Fibroblast of skin of left quadriceps (primary cell): ENCODE results near the gene CBX6.

ENCODE experiments used
- DNase-seq, 2 experiments: peaks; one replicate each; pipeline ENCODE4 v3.0.0-alpha.2; 2013; ENCODE audit warnings: low read depth in 2 of 2

The CBX6 gene

GRCh38 chr22:38873469-38874411 is 1.7 kb upstream of the CBX6 start:
- no peak for DNase-seq

GRCh38 chr22:38872831-38873248 is 824 bp upstream of the CBX6 start:
- no peak for DNase-seq

- DNase-seq, result no peak
Measured at GRCh38 chr22:38871360-38872171, 450 bp downstream of the CBX6 start.

- no peak for DNase-seq
Measured at GRCh38 chr22:38870791-38871359, 1.1 kb downstream of the CBX6 start.

GRCh38 chr22:38870312-38870741 is 1.7 kb downstream of the CBX6 start:
- peak; percentile 48 to 55 for DNase-seq

GRCh38 chr22:38869663-38870062 is 2.4 kb downstream of the CBX6 start:
- no peak for DNase-seq

GRCh38 chr22:38868886-38869381 is 3.1 kb downstream of the CBX6 start:
- peak in 1 of 2 experiments; percentile 33 for DNase-seq

GRCh38 chr22:38868286-38868721 is 3.7 kb downstream of the CBX6 start:
- DNase-seq, result no peak

- DNase-seq, result no peak
Measured at GRCh38 chr22:38867471-38868285, 4.3 kb downstream of the CBX6 start.

GRCh38 chr22:38867124-38867455 is 4.9 kb downstream of the CBX6 start:
- no peak for DNase-seq

- no peak for DNase-seq
Measured at GRCh38 chr22:38866399-38867123, 5.5 kb downstream of the CBX6 start.

- no peak for DNase-seq
Measured at GRCh38 chr22:38866024-38866398, 6.0 kb downstream of the CBX6 start.

GRCh38 chr22:38865201-38866023 is 6.6 kb downstream of the CBX6 start:
- no peak for DNase-seq

- no peak for DNase-seq
Measured at GRCh38 chr22:38864361-38865191, 7.4 kb downstream of the CBX6 start.

GRCh38 chr22:38863531-38864131 is 8.4 kb downstream of the CBX6 start:
- DNase-seq, result no peak

- DNase-seq, result no peak
Measured at GRCh38 chr22:38862375-38863329, 9.4 kb downstream of the CBX6 start.

- DNase-seq, result no peak
Measured at GRCh38 chr22:38861927-38862326, 10.1 kb downstream of the CBX6 start.
